HepG2 (cell line): ENCODE measurements around the gene PLCXD3. TPM values are rescaled to one million over a fixed set of nuclear protein-coding genes. Genes with fewer than 3 reads are reported as not detected.
A peak's percentile ranks its signal among the peaks of the same experiment; 100 is the strongest.

ENCODE experiments used
- ATAC-seq: fragments of 200-7000 bp; cut with Tn5 transposase; 3 replicates; pipeline ENCODE4 v1.9.1; 2020; ENCODE audit warnings: mild to moderate bottlenecking, moderate library complexity
- BruUV-seq: library from RNA; stranded (reverse); fragments of 400-500 nt; replicated peaks from 2 replicates; lab custom pipeline; 2021; lab: Mats Ljungman, UMichigan
- CTCF ChIA-PET: fragments of 300-600 bp; formaldehyde crosslinking; extraction: SDS; loops from one replicate; lab custom pipeline; 2021; ENCODE audit warnings: low total read pairs, inconsistent platforms, low intra/inter-chr PET ratio; lab: Yijun Ruan, JAX
- POLR2A ChIA-PET: fragments of 350-600 bp; sonication (Branson Sonifier 250); formaldehyde crosslinking; loops from one replicate; lab custom pipeline; 2020; ENCODE audit warnings: antibody characterized with exemption, inconsistent platforms; lab: Yijun Ruan, JAX
- DNase-seq: peaks from one replicate; pipeline ENCODE4 v3.0.0-alpha.2; 2015; ENCODE audit warnings: low spot score
- FAIRE-seq: peaks from 3 replicates; lab custom pipeline; 2011; peaks lifted over from hg19 to GRCh38; lab: Jason Lieb, UNC
- H2AFZ ChIP-seq: one replicate; pipeline ENCODE4 v1.6.1; 2011; ENCODE audit warnings: low read length, inconsistent platforms
- H3K27ac ChIP-seq: fragments of 300-600 bp; 3 replicates; pipeline ENCODE4 v1.8.0; 2011; ENCODE audit warnings: mixed run types, mild to moderate bottlenecking, mixed read lengths, low read length, inconsistent platforms; ENCODE audit not compliant: insufficient read depth; ENCODE audit errors: extremely low read length
- H3K27me3 ChIP-seq, 2 experiments: fragments of 200-600 bp in 1 of 2; 2 replicates in 1 of 2; 3 replicates in 1 of 2; pipeline versions ENCODE4 v1.6.0 to v1.8.0; 2011; ENCODE audit warnings: low read length in 2 of 2, mild to moderate bottlenecking in 2 of 2, moderate library complexity in 2 of 2, inconsistent platforms in 1 of 2; ENCODE audit not compliant: insufficient read depth in 2 of 2, control insufficient read depth in 1 of 2
- H3K36me3 ChIP-seq, 2 experiments: fragments of 200-600 bp in 1 of 2; replicated peaks in 1 of 2; 2 replicates in 1 of 2; 3 replicates in 1 of 2; pipeline versions ENCODE4 v1.5.1 to v1.8.0; 2011; ENCODE audit warnings: low read length in 2 of 2, inconsistent platforms in 1 of 2; ENCODE audit not compliant: insufficient read depth in 2 of 2, control insufficient read depth in 1 of 2
- H3K4me1 ChIP-seq: 2 replicates; pipeline ENCODE4 v1.5.1; 2012; ENCODE audit warnings: low read length, inconsistent platforms; ENCODE audit not compliant: insufficient read depth
- H3K4me2 ChIP-seq: 2 replicates; pipeline ENCODE4 v1.6.0; 2011; ENCODE audit warnings: low read depth, low read length, inconsistent platforms
- H3K4me3 ChIP-seq, 3 experiments: fragments of 200-600 bp in 1 of 3; sonication (generic), shearing (Covaris generic) in 1 of 3; replicated peaks in 1 of 3; 2 replicates each; pipeline ENCODE4 v1.5.1; 2011 to 2016; ENCODE audit warnings: low read length in 3 of 3, inconsistent platforms in 2 of 3, low read depth in 2 of 3, mild to moderate bottlenecking in 2 of 3, control low read depth in 1 of 3, mixed read lengths in 1 of 3; ENCODE audit not compliant: insufficient read depth in 1 of 3
- H3K79me2 ChIP-seq: one replicate; pipeline ENCODE4 v1.6.1; 2011; ENCODE audit warnings: low read length, inconsistent platforms; ENCODE audit not compliant: insufficient read depth
- H3K9ac ChIP-seq: 2 replicates; pipeline ENCODE4 v1.6.0; 2011; ENCODE audit warnings: mild to moderate bottlenecking, low read depth, low read length, inconsistent platforms; ENCODE audit not compliant: insufficient read depth
- H3K9me3 ChIP-seq: 2 replicates; pipeline ENCODE4 v1.5.1; 2012; ENCODE audit warnings: mild to moderate bottlenecking, low read length
- H4K20me1 ChIP-seq: 2 replicates; pipeline ENCODE4 v1.6.0; 2011; ENCODE audit warnings: inconsistent platforms, mild to moderate bottlenecking, low read length, moderate library complexity; ENCODE audit not compliant: insufficient read depth
- CREB1 ChIP-seq, 2 experiments: fragments of 450-650 bp in 1 of 2; IDR thresholded peaks; 2 replicates each; pipeline ENCODE4 v1.6.1; 2016 to 2017; ENCODE audit warnings: control low read depth in 1 of 2, mild to moderate bottlenecking in 1 of 2, missing compliant biosample characterization in 1 of 2, missing genetic modification characterization in 1 of 2
- ZSCAN30 ChIP-seq: sonication (generic); formaldehyde crosslinking; IDR thresholded peaks from 2 replicates; pipeline ENCODE4 v1.5.0; 2020; ENCODE audit warnings: mild to moderate bottlenecking, missing genetic modification reagents
- WGBS: methylation state at CpG from one replicate; pipeline ENCODE4 v1.1.6; 2017; ENCODE audit warnings: low lambda C conversion rate; 5-methylcytosine and 5-hydroxymethylcytosine counted together
- in situ Hi-C: cut with HindIII; loops from 2 replicates; pipeline ENCODE4 v1.10.0; 2017; ENCODE audit warnings: low pct_unique_long_range_greater_than_20kb; ENCODE audit not compliant: extremely low pct_ligation_motif_present
- intact Hi-C: fragments of 100-400 bp; cut with micrococcal nuclease; formaldehyde crosslinking; loops from one replicate; pipeline ENCODE4 v1.10.0; 2022; ENCODE audit not compliant: unreplicated experiment
- polyA plus RNA-seq, 8 experiments: library from polyadenylated mRNA; depleted of rRNA in 3 of 8; stranded (reverse) in 7 of 8; unstranded in 1 of 8; fragments of >200 nt; fragmentation: Illumina TruSeq in 4 of 8; extraction: Trizol in 4 of 8; gene quantifications; 2 replicates each; pipeline versions ENCODE4 v1.2.1 to v1.2.3, GENCODE V29; 2011 to 2016; ENCODE audit warnings: low read depth in 4 of 8, missing spikeins in 1 of 8, mixed read lengths in 1 of 8; ENCODE audit not compliant: insufficient read depth in 1 of 8
- total RNA-seq, 5 experiments: library from RNA; depleted of rRNA; stranded (reverse); fragments of >200 nt; fragmentation: Illumina TruSeq; extraction: Trizol; gene quantifications; 2 replicates each; pipeline ENCODE4 v1.2.3, GENCODE V29; 2016; ENCODE audit warnings: low read depth in 1 of 5
- TF ChIP-seq, protein P1 (sequence below): sonication (generic); formaldehyde crosslinking; IDR thresholded peaks from 2 replicates; pipeline ENCODE4 v1.4.0; 2020; ENCODE audit warnings: missing genetic modification reagents
- TF ChIP-seq, protein P2 (sequence below): sonication (generic); formaldehyde crosslinking; IDR thresholded peaks from 2 replicates; pipeline ENCODE4 v1.9.0; 2021; ENCODE audit warnings: missing genetic modification reagents, borderline replicate concordance
- TF ChIP-seq, protein P3 (sequence below), 2 experiments: sonication (generic) in 1 of 2; formaldehyde crosslinking in 1 of 2; IDR thresholded peaks; 2 replicates each; pipeline versions ENCODE4 v1.5.1 to v1.6.1; 2011 to 2020; ENCODE audit warnings: borderline replicate concordance in 1 of 2, low read depth in 1 of 2, low read length in 1 of 2, mild to moderate bottlenecking in 1 of 2, missing genetic modification reagents in 1 of 2, moderate library complexity in 1 of 2

Gene PLCXD3
- total and polyA plus RNA-seq, 2 of the 13 experiments (the other 11 are each of a cell fraction or from before 2014, with no cell fraction given) = not detected

DNA sequence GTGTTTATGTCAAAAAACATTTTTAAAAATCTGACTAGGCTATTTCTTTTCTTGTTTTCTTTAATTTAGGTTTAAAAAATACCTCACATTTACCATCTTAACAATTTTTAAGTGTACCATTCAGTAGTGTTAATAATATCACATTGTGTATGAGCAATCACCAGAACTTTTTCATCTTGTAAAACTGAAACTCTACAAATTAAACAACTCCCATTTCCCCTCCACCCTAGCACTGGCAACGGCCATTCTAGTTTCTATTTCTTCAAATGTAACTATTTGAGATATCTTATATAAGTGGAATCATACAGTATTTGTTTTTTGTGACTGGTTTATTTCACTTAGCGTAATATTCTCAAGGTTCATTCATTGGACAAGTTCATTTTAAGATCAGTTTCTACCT, 27.7 kb downstream of the PLCXD3 start:
- H3K9me3 ChIP-seq = peaks cover 4% of the 10 kb centered on the region
- no peak overlapping the region for H3K27ac ChIP-seq
- ATAC-seq (no peak), FAIRE-seq (no peak), DNase-seq (no peak)
- TF ChIP-seq ZSCAN30 = no peak
- TF ChIP-seq CREB1 (IDR thresholded peaks at IDR 0.05) = no peak
- no peak for TF ChIP-seq CREB1 (CRISPR knock-in tag; IDR thresholded peaks at IDR 0.05)
- TF ChIP-seq, protein P1, sequence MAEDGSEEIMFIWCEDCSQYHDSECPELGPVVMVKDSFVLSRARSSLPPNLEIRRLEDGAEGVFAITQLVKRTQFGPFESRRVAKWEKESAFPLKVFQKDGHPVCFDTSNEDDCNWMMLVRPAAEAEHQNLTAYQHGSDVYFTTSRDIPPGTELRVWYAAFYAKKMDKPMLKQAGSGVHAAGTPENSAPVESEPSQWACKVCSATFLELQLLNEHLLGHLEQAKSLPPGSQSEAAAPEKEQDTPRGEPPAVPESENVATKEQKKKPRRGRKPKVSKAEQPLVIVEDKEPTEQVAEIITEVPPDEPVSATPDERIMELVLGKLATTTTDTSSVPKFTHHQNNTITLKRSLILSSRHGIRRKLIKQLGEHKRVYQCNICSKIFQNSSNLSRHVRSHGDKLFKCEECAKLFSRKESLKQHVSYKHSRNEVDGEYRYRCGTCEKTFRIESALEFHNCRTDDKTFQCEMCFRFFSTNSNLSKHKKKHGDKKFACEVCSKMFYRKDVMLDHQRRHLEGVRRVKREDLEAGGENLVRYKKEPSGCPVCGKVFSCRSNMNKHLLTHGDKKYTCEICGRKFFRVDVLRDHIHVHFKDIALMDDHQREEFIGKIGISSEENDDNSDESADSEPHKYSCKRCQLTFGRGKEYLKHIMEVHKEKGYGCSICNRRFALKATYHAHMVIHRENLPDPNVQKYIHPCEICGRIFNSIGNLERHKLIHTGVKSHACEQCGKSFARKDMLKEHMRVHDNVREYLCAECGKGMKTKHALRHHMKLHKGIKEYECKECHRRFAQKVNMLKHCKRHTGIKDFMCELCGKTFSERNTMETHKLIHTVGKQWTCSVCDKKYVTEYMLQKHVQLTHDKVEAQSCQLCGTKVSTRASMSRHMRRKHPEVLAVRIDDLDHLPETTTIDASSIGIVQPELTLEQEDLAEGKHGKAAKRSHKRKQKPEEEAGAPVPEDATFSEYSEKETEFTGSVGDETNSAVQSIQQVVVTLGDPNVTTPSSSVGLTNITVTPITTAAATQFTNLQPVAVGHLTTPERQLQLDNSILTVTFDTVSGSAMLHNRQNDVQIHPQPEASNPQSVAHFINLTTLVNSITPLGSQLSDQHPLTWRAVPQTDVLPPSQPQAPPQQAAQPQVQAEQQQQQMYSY (CRISPR knock-in tag) = no peak
- in situ Hi-C loops (no loop called here), intact Hi-C loops (no loop called here)
- ChIA-PET CTCF (no interaction called here), POLR2A (no interaction called here)
- no peak overlapping the region for H3K4me3 ChIP-seq
- no TSS peak for BruUV-seq
- H2AFZ ChIP-seq = no peak overlapping the region
- no peak overlapping the region for H3K9ac ChIP-seq
- 4% methylated on average over 2 of the region's 2 CpGs for WGBS
- no peaks in the 10 kb centered on the region for H3K27me3 ChIP-seq
- H3K4me1 ChIP-seq = no peaks in the 10 kb centered on the region
- H3K79me2 ChIP-seq = no peaks in the 10 kb centered on the region
- H3K4me2 ChIP-seq = no peak overlapping the region
- H4K20me1 ChIP-seq = no peaks in the 10 kb centered on the region
- no peaks in the 10 kb centered on the region for H3K36me3 ChIP-seq

- in situ Hi-C loops = no loop called here
- 30% methylated on average over 6 of the region's 6 CpGs for WGBS
- peaks cover 9% of the 10 kb centered on the region for H3K9me3 ChIP-seq
- ChIA-PET CTCF (no interaction called here), POLR2A (no interaction called here)
- no peak for FAIRE-seq
- DNase-seq = no peak
- H3K4me1 ChIP-seq = no peaks in the 10 kb centered on the region
- TF ChIP-seq, protein P2, sequence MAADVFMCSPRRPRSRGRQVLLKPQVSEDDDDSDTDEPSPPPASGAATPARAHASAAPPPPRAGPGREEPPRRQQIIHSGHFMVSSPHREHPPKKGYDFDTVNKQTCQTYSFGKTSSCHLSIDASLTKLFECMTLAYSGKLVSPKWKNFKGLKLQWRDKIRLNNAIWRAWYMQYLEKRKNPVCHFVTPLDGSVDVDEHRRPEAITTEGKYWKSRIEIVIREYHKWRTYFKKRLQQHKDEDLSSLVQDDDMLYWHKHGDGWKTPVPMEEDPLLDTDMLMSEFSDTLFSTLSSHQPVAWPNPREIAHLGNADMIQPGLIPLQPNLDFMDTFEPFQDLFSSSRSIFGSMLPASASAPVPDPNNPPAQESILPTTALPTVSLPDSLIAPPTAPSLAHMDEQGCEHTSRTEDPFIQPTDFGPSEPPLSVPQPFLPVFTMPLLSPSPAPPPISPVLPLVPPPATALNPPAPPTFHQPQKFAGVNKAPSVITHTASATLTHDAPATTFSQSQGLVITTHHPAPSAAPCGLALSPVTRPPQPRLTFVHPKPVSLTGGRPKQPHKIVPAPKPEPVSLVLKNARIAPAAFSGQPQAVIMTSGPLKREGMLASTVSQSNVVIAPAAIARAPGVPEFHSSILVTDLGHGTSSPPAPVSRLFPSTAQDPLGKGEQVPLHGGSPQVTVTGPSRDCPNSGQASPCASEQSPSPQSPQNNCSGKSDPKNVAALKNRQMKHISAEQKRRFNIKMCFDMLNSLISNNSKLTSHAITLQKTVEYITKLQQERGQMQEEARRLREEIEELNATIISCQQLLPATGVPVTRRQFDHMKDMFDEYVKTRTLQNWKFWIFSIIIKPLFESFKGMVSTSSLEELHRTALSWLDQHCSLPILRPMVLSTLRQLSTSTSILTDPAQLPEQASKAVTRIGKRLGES = no peak
- TF ChIP-seq, protein P3, sequence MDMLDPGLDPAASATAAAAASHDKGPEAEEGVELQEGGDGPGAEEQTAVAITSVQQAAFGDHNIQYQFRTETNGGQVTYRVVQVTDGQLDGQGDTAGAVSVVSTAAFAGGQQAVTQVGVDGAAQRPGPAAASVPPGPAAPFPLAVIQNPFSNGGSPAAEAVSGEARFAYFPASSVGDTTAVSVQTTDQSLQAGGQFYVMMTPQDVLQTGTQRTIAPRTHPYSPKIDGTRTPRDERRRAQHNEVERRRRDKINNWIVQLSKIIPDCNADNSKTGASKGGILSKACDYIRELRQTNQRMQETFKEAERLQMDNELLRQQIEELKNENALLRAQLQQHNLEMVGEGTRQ (IDR thresholded peaks at IDR 0.05; ENCODE audit: low read depth, low read length) = 0 out of 2 replicates have a peak, but pooled peaks have one; percentile 29
- TF ChIP-seq, protein P3 (CRISPR knock-in tag; IDR thresholded peaks at IDR 0.05; ENCODE audit: borderline replicate concordance) = no peak
- no peaks in the 10 kb centered on the region for H3K79me2 ChIP-seq
- H3K27ac ChIP-seq = no peak overlapping the region
- no peaks in the 10 kb centered on the region for H3K27me3 ChIP-seq
- BruUV-seq = no TSS peak
- no peak overlapping the region for H2AFZ ChIP-seq
- no peak overlapping the region for H3K9ac ChIP-seq
- no peaks in the 10 kb centered on the region for H3K36me3 ChIP-seq
- no peaks in the 10 kb centered on the region for H4K20me1 ChIP-seq
- H3K4me3 ChIP-seq = no peak overlapping the region
- no peak overlapping the region for H3K4me2 ChIP-seq
- intact Hi-C loops = no loop called here
- ATAC-seq = no peak
Measured at GRCh38 chr5:41482173-41482572, 28.2 kb downstream of the PLCXD3 start.
